Activated CD8-positive, alpha-beta T cell treated with anti-CD3 and anti-CD28 coated beads, Interleukin-2, amount 10 ng/mL, durations not matched to agents 7 days and 5 days (primary cell): ENCODE measurements around the gene SIX4. TPM values are rescaled to one million over a fixed set of nuclear protein-coding genes. Genes with fewer than 3 reads are reported as not detected.

Experiments
- ATAC-seq: fragments of 150-1000 bp; cut with Tn5 transposase; one replicate; pipeline ENCODE4 v1.10.0; 2021; ENCODE audit warnings: moderate library complexity
- CTCF ChIA-PET: fragments of 350-600 bp; sonication (Branson Sonifier 250); formaldehyde crosslinking; loops from one replicate; lab custom pipeline; 2021; ENCODE audit warnings: antibody characterized with exemption; lab: Charles Lee
- POLR2A ChIA-PET: fragments of 350-600 bp; sonication (Branson Sonifier 250); formaldehyde crosslinking; loops from one replicate; lab custom pipeline; 2021; ENCODE audit warnings: antibody characterized with exemption; lab: Charles Lee
- DNase-seq: peaks from one replicate; pipeline ENCODE4 v3.0.0-alpha.2; 2020
- H3K27ac Mint-ChIP-seq: one replicate; pipeline ENCODE4 v1.8.0; 2021; ENCODE audit warnings: mild to moderate bottlenecking, mixed read lengths
- H3K27me3 Mint-ChIP-seq: one replicate; pipeline ENCODE4 v1.8.0; 2021; ENCODE audit warnings: low read depth, mixed read lengths
- H3K36me3 Mint-ChIP-seq: one replicate; pipeline ENCODE4 v1.8.0; 2021; ENCODE audit warnings: low read depth, mixed read lengths
- H3K4me1 Mint-ChIP-seq: one replicate; pipeline ENCODE4 v1.8.0; 2021; ENCODE audit warnings: low read depth, mixed read lengths
- H3K4me3 Mint-ChIP-seq: one replicate; pipeline ENCODE4 v1.8.0; 2021; ENCODE audit warnings: mild to moderate bottlenecking, mixed read lengths
- H3K9me3 Mint-ChIP-seq: one replicate; pipeline ENCODE4 v1.8.0; 2022; ENCODE audit warnings: mixed read lengths; ENCODE audit not compliant: insufficient read depth
- total RNA-seq, 2 experiments: library from RNA; stranded (reverse); gene quantifications; one replicate each; pipeline ENCODE4 v1.2.3, GENCODE V29; 2021

Gene SIX4
- total RNA-seq, 2 experiments from 2014 or later = 0.10 TPM; not detected in 1

- Mint-ChIP-seq H3K9me3 (no peaks in the 10 kb centered on the region), H3K4me1 (no peaks in the 10 kb centered on the region), H3K4me3 (no peak overlapping the region), H3K27me3 (peaks cover 11% of the 10 kb centered on the region), H3K27ac (no peak overlapping the region), H3K36me3 (no peaks in the 10 kb centered on the region)
- POLR2A ChIA-PET = interaction anchor here (0.6 kb wide), 1 partner anchor 234 kb away, joined by 3 read pairs; no protein-coding TSS in a partner anchor
- ATAC-seq = no peak
- DNase-seq = no peak
- CTCF ChIA-PET = interaction anchor here (1.3 kb wide), 1 partner anchor 15 kb away, joined by 3 read pairs; no protein-coding TSS in a partner anchor
Observed at GRCh38 chr14:60680511-60680910, 43.6 kb downstream of the SIX4 start.

GRCh38 chr14:60679566-60680258 lies 44.4 kb downstream of the SIX4 start:
- POLR2A ChIA-PET = no interaction called here

GRCh38 chr14:60677701-60678100 lies 46.5 kb downstream of the SIX4 start:
- CTCF ChIA-PET = no interaction called here
- POLR2A ChIA-PET = no interaction called here

More at GRCh38 chr14:60679566-60680258, 44.4 kb downstream of the SIX4 start:
- CTCF ChIA-PET = interaction anchor here (1.3 kb wide), 1 partner anchor 14 kb away, joined by 3 read pairs; no protein-coding TSS in a partner anchor
- Mint-ChIP-seq H3K27me3 (peaks cover 11% of the 10 kb centered on the region), H3K27ac (no peak overlapping the region), H3K4me3 (no peak overlapping the region), H3K36me3 (no peaks in the 10 kb centered on the region), H3K4me1 (no peaks in the 10 kb centered on the region), H3K9me3 (no peaks in the 10 kb centered on the region)
- no peak for DNase-seq
- ATAC-seq = no peak

GRCh38 chr14:60670989-60671388 lies 53.2 kb downstream of the SIX4 start:
- peaks cover 13% of the 10 kb centered on the region for H3K27me3 Mint-ChIP-seq
- DNase-seq (no peak), ATAC-seq (no peak)
- H3K36me3 Mint-ChIP-seq = no peaks in the 10 kb centered on the region
- no peak overlapping the region for H3K27ac Mint-ChIP-seq
- H3K4me3 Mint-ChIP-seq = no peak overlapping the region
- ChIA-PET CTCF (no interaction called here), POLR2A (no interaction called here)
- H3K9me3 Mint-ChIP-seq = no peaks in the 10 kb centered on the region
- H3K4me1 Mint-ChIP-seq = no peaks in the 10 kb centered on the region

More at GRCh38 chr14:60677701-60678100, 46.5 kb downstream of the SIX4 start:
- Mint-ChIP-seq H3K9me3 (no peaks in the 10 kb centered on the region), H3K36me3 (no peaks in the 10 kb centered on the region), H3K27ac (no peak overlapping the region), H3K27me3 (peaks cover 8% of the 10 kb centered on the region), H3K4me1 (no peaks in the 10 kb centered on the region), H3K4me3 (no peak overlapping the region)
- ATAC-seq = no peak
- no peak for DNase-seq

- Mint-ChIP-seq H3K27ac (no peak overlapping the region), H3K27me3 (peaks cover 26% of the 10 kb centered on the region), H3K9me3 (no peaks in the 10 kb centered on the region), H3K4me3 (no peak overlapping the region), H3K36me3 (no peaks in the 10 kb centered on the region), H3K4me1 (no peaks in the 10 kb centered on the region)
- ATAC-seq (no peak), DNase-seq (no peak)
- CTCF ChIA-PET = no interaction called here
- POLR2A ChIA-PET = no interaction called here
Observed at GRCh38 chr14:60668431-60669112, 55.6 kb downstream of the SIX4 start.

GRCh38 chr14:60665177-60665550 lies 59.0 kb downstream of the SIX4 start:
- no peak overlapping the region for H3K27ac Mint-ChIP-seq
- H3K9me3 Mint-ChIP-seq = no peaks in the 10 kb centered on the region
- ATAC-seq (no peak), DNase-seq (no peak)
- CTCF ChIA-PET = interaction anchor here (1.0 to 1.1 kb wide), 2 partner anchors 15 to 361 kb away, joined by 3 read pairs; no protein-coding TSS in a partner anchor
- no peaks in the 10 kb centered on the region for H3K4me1 Mint-ChIP-seq
- H3K36me3 Mint-ChIP-seq = no peaks in the 10 kb centered on the region
- POLR2A ChIA-PET = no interaction called here
- no peak overlapping the region for H3K4me3 Mint-ChIP-seq
- H3K27me3 Mint-ChIP-seq = peaks cover 43% of the 10 kb centered on the region

- no peak for ATAC-seq
- ChIA-PET CTCF (no interaction called here), POLR2A (interaction anchor here (0.7 kb wide), 1 partner anchor 9 kb away, joined by 3 read pairs; no protein-coding TSS in a partner anchor)
- H3K4me1 Mint-ChIP-seq = peaks cover 3% of the 10 kb centered on the region
- H3K9me3 Mint-ChIP-seq = no peaks in the 10 kb centered on the region
- no peak overlapping the region for H3K4me3 Mint-ChIP-seq
- H3K27ac Mint-ChIP-seq = no peak overlapping the region
- H3K36me3 Mint-ChIP-seq = no peaks in the 10 kb centered on the region
- DNase-seq = no peak
- peaks cover 54% of the 10 kb centered on the region for H3K27me3 Mint-ChIP-seq
Observed at GRCh38 chr14:60662982-60663381, 61.2 kb downstream of the SIX4 start.

- no peak overlapping the region for H3K27ac Mint-ChIP-seq
- H3K4me3 Mint-ChIP-seq = no peak overlapping the region
- POLR2A ChIA-PET = no interaction called here
- H3K4me1 Mint-ChIP-seq = peaks cover 11% of the 10 kb centered on the region
- no peak for ATAC-seq
- H3K27me3 Mint-ChIP-seq = peaks cover 61% of the 10 kb centered on the region
- CTCF ChIA-PET = no interaction called here
- no peak for DNase-seq
- no peaks in the 10 kb centered on the region for H3K9me3 Mint-ChIP-seq
- no peaks in the 10 kb centered on the region for H3K36me3 Mint-ChIP-seq
Observed at GRCh38 chr14:60661721-60662120, 62.4 kb downstream of the SIX4 start.

Other genes starting within 250 kb of the SIX4 start
- gene C14orf39, start 238.3 kb downstream of the SIX4 start, total RNA-seq = not detected
- not detected for gene SIX6, start 215.2 kb downstream of the SIX4 start, total RNA-seq
- not detected for gene SIX1, start 74.9 kb downstream of the SIX4 start, total RNA-seq
- 10 to 100 TPM; 36.0 to 44.9 TPM for gene MNAT1, start 10.4 kb upstream of the SIX4 start, total RNA-seq